Measurements from ENCODE around the gene VTI1B. TPM values are rescaled to one million over a fixed set of nuclear protein-coding genes. Genes with fewer than 3 reads are reported as not detected.

The VTI1B gene
- total and polyA plus RNA-seq, 2 of the 4 experiments (the other 2 are of a cell fraction): 61.8 to 90.2 TPM

DNA sequence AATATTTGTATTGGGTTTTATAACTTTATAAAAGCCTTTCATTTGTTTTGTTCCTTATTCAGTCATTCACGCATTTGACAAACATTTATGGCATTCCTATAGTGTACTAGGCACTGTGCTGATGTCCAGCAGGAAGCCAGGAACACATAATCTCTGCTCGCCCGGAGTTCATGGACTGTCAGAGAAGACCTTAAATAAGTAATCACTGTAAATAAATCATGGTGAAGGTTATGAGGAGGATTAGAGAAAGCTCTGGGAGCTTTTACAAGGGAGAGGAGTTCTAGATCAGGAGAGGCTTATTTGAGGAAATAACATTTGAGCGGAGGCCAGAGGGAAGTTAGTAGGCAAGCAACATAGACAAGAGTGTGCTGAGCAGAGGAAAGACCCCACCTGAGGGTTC is 22.6 kb upstream of the VTI1B start:
- peaks cover 4% of the 10 kb centered on the region for H3K4me1 ChIP-seq (ENCODE audit: control insufficient read depth, insufficient read depth, low read length)
- H3K18ac ChIP-seq (ENCODE audit: low read depth, low read length): no peak overlapping the region
- H2AFZ ChIP-seq (replicated peaks; ENCODE audit: low read length, poor library complexity): no peak overlapping the region
- ATAC-seq (ENCODE audit: low read depth): no peak
- H2BK20ac ChIP-seq (ENCODE audit: low read depth, low read length): no peak overlapping the region
- no peak overlapping the region for H3K4me3 ChIP-seq (ENCODE audit: insufficient read depth, low read depth, low read length)
- peaks cover 5% of the 10 kb centered on the region; the same call in 1 of the 2 replicates for H3K9me1 ChIP-seq (ENCODE audit: insufficient read depth, low read length)
- peaks cover 13 to 27% of the 10 kb centered on the region in 2 experiments for H3K79me1 ChIP-seq (ENCODE audit: low read depth in 1 of 2, low read length in 2 of 2)
- intact Hi-C loops (cut with micrococcal nuclease) (no loop called here), in situ Hi-C loops (cut with MboI; ENCODE audit: low sequenced_read_pairs) (no loop called here), dilution Hi-C loops (cut with HindIII; ENCODE audit: low sequenced_read_pairs, unreplicated experiment) (no loop called here)
- H3K14ac ChIP-seq (replicated peaks; ENCODE audit: low read depth, low read length): no peak overlapping the region
- no peak for TF ChIP-seq RFX5 (IDR thresholded peaks at IDR 0.05; ENCODE audit: low read depth, low read length)
- no peak for TF ChIP-seq CEBPB (IDR thresholded peaks at IDR 0.05; ENCODE audit: low read depth, low read length)
- TF ChIP-seq CHD1 (IDR thresholded peaks at IDR 0.05; ENCODE audit: low read depth, low read length): no peak
- TF ChIP-seq POLR2A (IDR thresholded peaks at IDR 0.05; ENCODE audit: low read depth, low read length): no peak
- no peak for TF ChIP-seq FOS (IDR thresholded peaks at IDR 0.05; ENCODE audit: low read depth, low read length)
- TF ChIP-seq BHLHE40 (IDR thresholded peaks at IDR 0.05; ENCODE audit: low read depth, low read length): no peak
- TF ChIP-seq, protein P1, sequence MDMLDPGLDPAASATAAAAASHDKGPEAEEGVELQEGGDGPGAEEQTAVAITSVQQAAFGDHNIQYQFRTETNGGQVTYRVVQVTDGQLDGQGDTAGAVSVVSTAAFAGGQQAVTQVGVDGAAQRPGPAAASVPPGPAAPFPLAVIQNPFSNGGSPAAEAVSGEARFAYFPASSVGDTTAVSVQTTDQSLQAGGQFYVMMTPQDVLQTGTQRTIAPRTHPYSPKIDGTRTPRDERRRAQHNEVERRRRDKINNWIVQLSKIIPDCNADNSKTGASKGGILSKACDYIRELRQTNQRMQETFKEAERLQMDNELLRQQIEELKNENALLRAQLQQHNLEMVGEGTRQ (IDR thresholded peaks at IDR 0.05; ENCODE audit: low read depth, low read length): no peak
- TF ChIP-seq, protein P2, sequence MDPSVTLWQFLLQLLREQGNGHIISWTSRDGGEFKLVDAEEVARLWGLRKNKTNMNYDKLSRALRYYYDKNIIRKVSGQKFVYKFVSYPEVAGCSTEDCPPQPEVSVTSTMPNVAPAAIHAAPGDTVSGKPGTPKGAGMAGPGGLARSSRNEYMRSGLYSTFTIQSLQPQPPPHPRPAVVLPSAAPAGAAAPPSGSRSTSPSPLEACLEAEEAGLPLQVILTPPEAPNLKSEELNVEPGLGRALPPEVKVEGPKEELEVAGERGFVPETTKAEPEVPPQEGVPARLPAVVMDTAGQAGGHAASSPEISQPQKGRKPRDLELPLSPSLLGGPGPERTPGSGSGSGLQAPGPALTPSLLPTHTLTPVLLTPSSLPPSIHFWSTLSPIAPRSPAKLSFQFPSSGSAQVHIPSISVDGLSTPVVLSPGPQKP (IDR thresholded peaks at IDR 0.05; ENCODE audit: borderline replicate concordance, low read depth, low read length): no peak
- no peak for TF ChIP-seq MAFK (IDR thresholded peaks at IDR 0.05; ENCODE audit: low read depth, low read length)
- no peak for TF ChIP-seq MAZ (IDR thresholded peaks at IDR 0.05; ENCODE audit: borderline replicate concordance, low read depth, low read length)
- TF ChIP-seq RCOR1 (IDR thresholded peaks at IDR 0.05; ENCODE audit: insufficient replicate concordance, low read length): no peak
- TF ChIP-seq SMC3 (IDR thresholded peaks at IDR 0.05; ENCODE audit: low read depth, low read length): no peak
- no peak overlapping the region for H4K8ac ChIP-seq (ENCODE audit: low read depth in 2 of 2, low read length in 2 of 2)
- H3K27ac ChIP-seq (ENCODE audit: insufficient read depth, low read length): no peak overlapping the region
- H2AK5ac ChIP-seq (ENCODE audit: low read depth, low read length): no peak overlapping the region
- no peak overlapping the region for H4K5ac ChIP-seq (ENCODE audit: low read depth, low read length)
- no peak overlapping the region for H4K91ac ChIP-seq (ENCODE audit: insufficient read depth, low read depth, low read length)
- no peaks in the 10 kb centered on the region for H3K9me3 ChIP-seq (ENCODE audit: control insufficient read depth, insufficient read depth, low read length)
- ChIA-PET POLR2A (ENCODE audit: unreplicated experiment) (no interaction called here), CTCF (interaction anchor here (1.0 kb wide), 1 partner anchor 126 kb away, joined by 3 read pairs; no protein-coding TSS in a partner anchor)
- no peak overlapping the region for H2AK9ac ChIP-seq (replicated peaks; ENCODE audit: low read depth, low read length, poor library complexity)
- no CpG with 5 or more reads among the region's 4 CpGs for WGBS, 2 experiments (ENCODE audit: extremely low coverage in 2 of 2, insufficient read length in 1 of 2)
- no peak overlapping the region for H3K9ac ChIP-seq (ENCODE audit: low read depth, low read length)
- H2BK120ac ChIP-seq (ENCODE audit: low read depth, low read length): no peak overlapping the region
- H3K56ac ChIP-seq (ENCODE audit: extremely low read depth, insufficient read depth, low read length): no peak overlapping the region
- no peak overlapping the region for H2BK5ac ChIP-seq (ENCODE audit: low read depth, low read length, poor library complexity, severe bottlenecking)
- no peak for DNase-seq
- BruUV-seq (replicated peaks): no TSS peak
- no peak overlapping the region for H3K23ac ChIP-seq (ENCODE audit: low read depth, low read length)
- H3K4me2 ChIP-seq (ENCODE audit: low read depth, low read length): no peak overlapping the region
- no peak overlapping the region for H2BK15ac ChIP-seq (ENCODE audit: low read depth, low read length)
- no peaks in the 10 kb centered on the region for H3K27me3 ChIP-seq (ENCODE audit: control insufficient read depth, insufficient read depth, low read length)
- H4K20me1 ChIP-seq (ENCODE audit: insufficient read depth, low read length): peaks cover 14% of the 10 kb centered on the region; the same call in 1 of the 2 replicates
- H3K36me3 ChIP-seq (ENCODE audit: control insufficient read depth, insufficient read depth, low read length): peaks cover 3% of the 10 kb centered on the region
- no peak overlapping the region for H3K4ac ChIP-seq (ENCODE audit: low read depth, low read length)

Data from IMR-90 (cell line).